Liver (tissue), 5 donors: ENCODE measurements around the gene URGCP. TPM values are rescaled to one million over a fixed set of nuclear protein-coding genes. Genes with fewer than 3 reads are reported as not detected.

Source experiments
- polyA plus RNA-seq, 2 donors: library from polyadenylated mRNA; stranded (reverse) in 1 of 2; unstranded in 1 of 2; fragments of 200-250 nt in 1 of 2; fragments of >200 nt in 1 of 2; fragmentation: Nextera tagmentation in 1 of 2; extraction: Ambion mirVana in 1 of 2; gene quantifications; one replicate each; pipeline versions ENCODE4 v1.2.1 to v1.2.3, GENCODE V29; 2013 to 2015
- small RNA-seq: library from RNA; depleted of rRNA; stranded (forward); fragments of <200 nt; gene quantifications from one replicate; pipeline ENCODE3, GENCODE V24; 2014
- total RNA-seq, 2 donors: library from RNA; depleted of rRNA; stranded (reverse); fragments of >200 nt; gene quantifications; one replicate each; pipeline ENCODE4 v1.2.3, GENCODE V29; 2014
- donor health status: healthy.
- donor health status: healthy.
- donor health status: healthy.

The URGCP gene
- total and polyA plus RNA-seq, 4 donors = 7.2 to 28.4 (median 13.0) TPM

Small RNAs within 50 kb of the gene (small RNA-seq; reads per million reads assigned to genes)
- gene MRPS24 = 0.07 reads per million

Other genes starting within 250 kb of the URGCP start
- gene COA1, start 177.1 kb downstream of the URGCP start, total RNA-seq = 10 to 100 TPM; 33.5 to 37.8 TPM
- gene COA1, start 177.1 kb downstream of the URGCP start, polyA plus RNA-seq = 10 to 100 TPM; 16.6 to 25.3 TPM
- 10 to 100 TPM in 1 of 2 donors, 1 to 10 TPM in 1; 5.1 to 23.5 TPM for gene BLVRA, start 147.9 kb downstream of the URGCP start, total RNA-seq
- 1 to 10 TPM; 6.1 to 7.4 TPM for gene BLVRA, start 147.9 kb downstream of the URGCP start, polyA plus RNA-seq
- 10 to 100 TPM; 38.7 to 73.5 TPM for gene MRPS24, start 37.1 kb downstream of the URGCP start, total RNA-seq
- gene MRPS24, start 37.1 kb downstream of the URGCP start, polyA plus RNA-seq = 100 to 1,000 TPM in 1 of 2 donors, 10 to 100 TPM in 1; 91.1 to 177 TPM
- 10 to 100 TPM in 1 of 2 donors, 1 to 10 TPM in 1; 5.1 to 10.7 TPM for gene UBE2D4, start 19.8 kb upstream of the URGCP start, total RNA-seq
- gene UBE2D4, start 19.8 kb upstream of the URGCP start, polyA plus RNA-seq = 10 to 100 TPM; 12.8 to 17.9 TPM
- not detected for gene SPDYE1, start 91.3 kb upstream of the URGCP start, total RNA-seq
- under 1 TPM in 1 of 2 donors, not detected in 1; 0.71 TPM for gene SPDYE1, start 91.3 kb upstream of the URGCP start, polyA plus RNA-seq
- gene DBNL, start 138.1 kb upstream of the URGCP start, total RNA-seq = 10 to 100 TPM; 47.3 to 60.2 TPM
- gene DBNL, start 138.1 kb upstream of the URGCP start, polyA plus RNA-seq = 10 to 100 TPM; 26.1 to 35.6 TPM
- 1 to 10 TPM in 1 of 2 donors, under 1 TPM in 1; 0.42 to 2.3 TPM for gene PGAM2, start 159.0 kb upstream of the URGCP start, total RNA-seq
- gene PGAM2, start 159.0 kb upstream of the URGCP start, polyA plus RNA-seq = under 1 TPM; 0.13 to 0.56 TPM
- 10 to 100 TPM in 1 of 2 donors, 1 to 10 TPM in 1; 6.9 to 24.0 TPM for gene POLM, start 175.9 kb upstream of the URGCP start, total RNA-seq
- 1 to 10 TPM; 9.1 to 9.4 TPM for gene POLM, start 175.9 kb upstream of the URGCP start, polyA plus RNA-seq
- 10 to 100 TPM in 1 of 2 donors, 1 to 10 TPM in 1; 3.4 to 13.3 TPM for gene AEBP1, start 197.7 kb upstream of the URGCP start, total RNA-seq
- gene AEBP1, start 197.7 kb upstream of the URGCP start, polyA plus RNA-seq = 10 to 100 TPM in 1 of 2 donors, 1 to 10 TPM in 1; 3.8 to 11.5 TPM
- gene POLD2, start 217.0 kb upstream of the URGCP start, total RNA-seq = 10 to 100 TPM; 53.9 to 85.0 TPM
- 100 to 1,000 TPM in 1 of 2 donors, 10 to 100 TPM in 1; 85.7 to 101 TPM for gene POLD2, start 217.0 kb upstream of the URGCP start, polyA plus RNA-seq
- gene MYL7, start 234.7 kb upstream of the URGCP start, total RNA-seq = not detected
- gene MYL7, start 234.7 kb upstream of the URGCP start, polyA plus RNA-seq = not detected